HCT116 (cell line): Measurements from ENCODE around the gene MYLK2. TPM values are rescaled to one million over a fixed set of nuclear protein-coding genes. Genes with fewer than 3 reads are reported as not detected.

ENCODE experiments used
- ATAC-seq: fragments of 200-7000 bp; cut with Tn5 transposase; 2 replicates; pipeline ENCODE4 v1.9.1; 2020; ENCODE audit warnings: mild to moderate bottlenecking, moderate library complexity
- BruUV-seq: library from RNA; stranded (reverse); fragments of 400-500 nt; replicated peaks from 2 replicates; lab custom pipeline; 2021; lab: Mats Ljungman, UMichigan
- CTCF ChIA-PET: fragments of 300-600 bp; sonication (Branson Sonifier 250); formaldehyde crosslinking; loops from one replicate; lab custom pipeline; 2021; ENCODE audit warnings: antibody characterized with exemption; lab: Charles Lee
- POLR2A ChIA-PET: fragments of 300-600, 350-600 bp; sonication (Branson Sonifier 250); formaldehyde crosslinking; loops from one replicate; lab custom pipeline; 2021; ENCODE audit warnings: antibody characterized with exemption; lab: Charles Lee
- RAD21 ChIA-PET, 2 experiments: fragments of 300-600 bp; sonication (Branson Sonifier 250); formaldehyde crosslinking; loops; one replicate each; lab custom pipeline; 2023; ENCODE audit warnings: low total read pairs in 2 of 2; ENCODE audit not compliant: uncharacterized antibody in 2 of 2, unreplicated experiment in 2 of 2, low non-redundant PET in 1 of 2; lab: Charles Lee
- DNase-seq: peaks from one replicate; pipeline ENCODE4 v3.0.0-alpha.2; 2010; ENCODE audit warnings: low read depth, low spot score
- H2AFZ ChIP-seq: fragments of 200-600 bp; shearing (Covaris generic), sonication (generic); 2 replicates; pipeline ENCODE4 v1.6.1; 2017; ENCODE audit warnings: low read depth, mixed run types, mixed read lengths, antibody characterized with exemption, low read length; ENCODE audit not compliant: poor library complexity, severe bottlenecking
- H3K27ac ChIP-seq: 2 replicates; pipeline ENCODE4 v1.5.1; 2012; ENCODE audit warnings: low read depth, low read length
- H3K27me3 ChIP-seq: fragments of 200-600 bp; sonication (generic); 2 replicates; pipeline ENCODE4 v1.6.1; 2016; ENCODE audit warnings: mixed run types, low read length, mixed read lengths; ENCODE audit not compliant: insufficient read depth
- H3K36me3 ChIP-seq, 2 experiments: fragments of 200-500 bp in 1 of 2; fragments of 200-600 bp in 1 of 2; sonication (Bioruptor generic) in 1 of 2; sonication (generic) in 1 of 2; 2 replicates each; pipeline versions ENCODE4 v1.5.1 to v1.6.1; 2014 to 2016; ENCODE audit warnings: low read length in 2 of 2, inconsistent platforms in 1 of 2, mixed read lengths in 1 of 2, mixed run types in 1 of 2; ENCODE audit not compliant: insufficient read depth in 2 of 2, control insufficient read depth in 1 of 2
- H3K4me1 ChIP-seq, 2 experiments: fragments of 200-600 bp in 1 of 2; sonication (generic) in 1 of 2; 2 replicates each; pipeline versions ENCODE4 v1.5.1 to v1.6.1; 2012 to 2017; ENCODE audit warnings: low read length in 2 of 2, inconsistent platforms in 1 of 2, mild to moderate bottlenecking in 1 of 2, mixed read lengths in 1 of 2, mixed run types in 1 of 2, moderate library complexity in 1 of 2; ENCODE audit not compliant: insufficient read depth in 2 of 2, control insufficient read depth in 1 of 2
- H3K4me2 ChIP-seq: fragments of 200-600 bp; sonication (generic); 2 replicates; pipeline ENCODE4 v1.6.1; 2017; ENCODE audit warnings: mixed run types, low read length, mixed read lengths
- H3K4me3 ChIP-seq, 2 experiments: fragments of 200-600 bp in 1 of 2; sonication (generic) in 1 of 2; replicated peaks in 1 of 2; 2 replicates each; pipeline ENCODE4 v1.5.1; 2011 to 2016; ENCODE audit warnings: low read length in 2 of 2, control low read depth in 1 of 2, low read depth in 1 of 2, mild to moderate bottlenecking in 1 of 2, mixed read lengths in 1 of 2, mixed run types in 1 of 2
- H3K79me2 ChIP-seq: fragments of 200-600 bp; sonication (generic); 2 replicates; pipeline ENCODE4 v1.6.1; 2017; ENCODE audit warnings: mild to moderate bottlenecking, mixed run types, low read length, moderate library complexity, mixed read lengths; ENCODE audit not compliant: insufficient read depth
- H3K9ac ChIP-seq: fragments of 200-600 bp; sonication (generic); 2 replicates; pipeline ENCODE4 v1.6.1; 2016; ENCODE audit warnings: low read length, mixed read lengths
- H3K9me2 ChIP-seq: fragments of 200-600 bp; sonication (generic), shearing (Covaris generic); 2 replicates; pipeline ENCODE4 v1.6.1; 2017; ENCODE audit warnings: mixed run types, mild to moderate bottlenecking, moderate library complexity; ENCODE audit not compliant: insufficient read depth
- H3K9me3 ChIP-seq, 2 experiments: fragments of 200-500 bp in 1 of 2; fragments of 200-600 bp in 1 of 2; sonication (Bioruptor generic) in 1 of 2; sonication (generic) in 1 of 2; 2 replicates each; pipeline ENCODE4 v1.6.1; 2014 to 2017; ENCODE audit warnings: low read length in 2 of 2, mixed read lengths in 2 of 2, inconsistent platforms in 1 of 2, low read depth in 1 of 2, mild to moderate bottlenecking in 1 of 2, mixed run types in 1 of 2, moderate library complexity in 1 of 2; ENCODE audit not compliant: control insufficient read depth in 1 of 2, insufficient read depth in 1 of 2
- H4K20me1 ChIP-seq: fragments of 200-600 bp; sonication (generic), shearing (Covaris generic); 2 replicates; pipeline ENCODE4 v1.6.1; 2017; ENCODE audit warnings: mixed run types, mild to moderate bottlenecking, moderate library complexity; ENCODE audit not compliant: insufficient read depth
- ELF1 ChIP-seq: IDR thresholded peaks from 2 replicates; pipeline ENCODE4 v1.6.1; 2012; ENCODE audit warnings: low read depth, borderline replicate concordance
- JUND ChIP-seq: IDR thresholded peaks from 2 replicates; pipeline ENCODE4 v1.6.1; 2012
- RAD21 ChIP-seq: IDR thresholded peaks from 2 replicates; pipeline ENCODE4 v1.6.1; 2012; ENCODE audit warnings: low read depth, mild to moderate bottlenecking
- YY1 ChIP-seq: IDR thresholded peaks from 2 replicates; pipeline ENCODE4 v1.6.1; 2011; ENCODE audit warnings: low read length, low read depth, moderate library complexity, mild to moderate bottlenecking; ENCODE audit not compliant: insufficient replicate concordance; ENCODE audit errors: extremely low read depth
- intact Hi-C: fragments of 100-400 bp; cut with micrococcal nuclease; formaldehyde crosslinking; loops from 2 replicates; pipeline ENCODE4 v1.10.0; 2022
- total RNA-seq: library from RNA; stranded (reverse); gene quantifications from one replicate; pipeline ENCODE4 v1.2.1, GENCODE V29; 2021; ENCODE audit not compliant: unreplicated experiment
- TF ChIP-seq, protein P1 (sequence below): IDR thresholded peaks from 2 replicates; pipeline ENCODE4 v1.6.1; 2012
- TF ChIP-seq, protein P2 (sequence below), 3 experiments: fragments of 200-600 bp in 1 of 3; sonication (generic) in 1 of 3; IDR thresholded peaks in 2 of 3; conservative IDR thresholded peaks in 1 of 3; 2 replicates each; pipeline ENCODE4 v1.5.1; 2012 to 2017; ENCODE audit warnings: low read depth in 2 of 3, low read length in 2 of 3, antibody characterized with exemption in 1 of 3, borderline replicate concordance in 1 of 3, control low read depth in 1 of 3, mild to moderate bottlenecking in 1 of 3, mixed read lengths in 1 of 3, mixed run types in 1 of 3, moderate library complexity in 1 of 3; ENCODE audit not compliant: insufficient read depth in 1 of 3

Gene MYLK2
- total RNA-seq, 1 experiment from 2014 or later: 0.34 TPM

DNA sequence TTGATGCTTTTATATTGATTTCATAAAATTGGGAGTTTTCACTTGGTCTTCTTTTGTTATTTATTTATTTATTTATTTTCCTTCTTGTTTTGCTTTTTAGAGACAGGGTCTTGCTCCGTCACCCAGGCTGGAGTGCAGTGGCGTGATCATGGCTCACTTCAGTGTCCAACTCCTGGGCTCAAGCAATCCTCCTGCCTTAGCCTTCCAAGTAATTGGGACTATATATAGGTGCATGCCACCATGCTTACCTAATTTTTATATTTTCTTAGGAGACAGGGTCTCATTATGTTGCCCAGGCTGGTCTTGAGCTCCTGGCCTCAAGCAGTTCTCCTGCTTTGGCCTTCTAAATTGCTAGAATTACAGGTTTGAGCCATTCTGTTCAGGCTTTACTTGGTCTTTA, 38.3 kb upstream of the MYLK2 start:
- no peaks in the 10 kb centered on the region for H3K27me3 ChIP-seq
- no peak overlapping the region for H3K27ac ChIP-seq
- H3K4me3 ChIP-seq: no peak overlapping the region
- no peak overlapping the region for H3K9ac ChIP-seq
- H3K79me2 ChIP-seq: peaks cover 55% of the 10 kb centered on the region
- CTCF ChIA-PET: no interaction called here
- no peaks in the 10 kb centered on the region for H3K9me3 ChIP-seq
- no peaks in the 10 kb centered on the region for H3K4me1 ChIP-seq
- BruUV-seq: no TSS peak
- no peak for TF ChIP-seq ELF1
- POLR2A ChIA-PET: no interaction called here
- H3K36me3 ChIP-seq: peaks cover 61 to 85% of the 10 kb centered on the region in 2 experiments
- intact Hi-C loops: no loop called here
- H2AFZ ChIP-seq: no peak overlapping the region
- RAD21 ChIA-PET: no interaction called here
- H3K4me2 ChIP-seq: no peak overlapping the region
- no peaks in the 10 kb centered on the region for H4K20me1 ChIP-seq
- ATAC-seq (no peak), DNase-seq (no peak)
- no peaks in the 10 kb centered on the region for H3K9me2 ChIP-seq

DNA sequence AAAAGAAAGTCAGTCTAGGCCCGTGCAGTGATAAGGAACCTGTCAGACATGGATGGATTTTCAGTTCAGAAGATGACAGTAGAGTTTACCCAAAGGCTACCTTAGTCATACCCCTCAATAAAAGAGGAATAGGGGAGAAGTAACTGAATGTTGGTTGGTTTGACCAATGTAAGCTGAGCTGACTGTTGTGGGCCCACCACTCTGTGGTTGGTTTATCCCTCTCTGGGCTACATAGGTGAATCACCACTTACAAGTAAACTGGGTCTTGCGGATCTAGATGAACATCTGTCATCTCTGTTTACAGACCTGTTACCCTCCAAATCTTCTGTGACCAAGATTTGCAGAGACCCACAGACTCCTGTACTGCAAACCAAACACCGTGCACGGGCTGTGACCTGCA, 37.2 kb upstream of the MYLK2 start:
- BruUV-seq: no TSS peak
- RAD21 ChIA-PET: no interaction called here

More for the DNA sequence above, 37.2 kb upstream of the MYLK2 start:
- Histone ChIP-seq H2AFZ (no peak overlapping the region), H3K4me3 (no peak overlapping the region), H3K27ac (no peak overlapping the region), H3K79me2 (peaks cover 60% of the 10 kb centered on the region), H3K4me2 (no peak overlapping the region), H3K9me2 (no peaks in the 10 kb centered on the region), H3K36me3 (peaks cover 67 to 89% of the 10 kb centered on the region in 2 experiments), H3K27me3 (no peaks in the 10 kb centered on the region), H3K9me3 (no peaks in the 10 kb centered on the region), H3K9ac (no peak overlapping the region), H4K20me1 (no peaks in the 10 kb centered on the region), H3K4me1 (no peaks in the 10 kb centered on the region)
- DNase-seq: no peak
- CTCF ChIA-PET: interaction anchor here (0.5 kb wide), 1 partner anchor 224 kb away, joined by 3 read pairs; no protein-coding TSS in a partner anchor
- POLR2A ChIA-PET: no interaction called here
- ATAC-seq: no peak
- intact Hi-C loops: no loop called here
- no peak for TF ChIP-seq JUND
- TF ChIP-seq, protein P1, sequence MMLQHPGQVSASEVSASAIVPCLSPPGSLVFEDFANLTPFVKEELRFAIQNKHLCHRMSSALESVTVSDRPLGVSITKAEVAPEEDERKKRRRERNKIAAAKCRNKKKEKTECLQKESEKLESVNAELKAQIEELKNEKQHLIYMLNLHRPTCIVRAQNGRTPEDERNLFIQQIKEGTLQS: no peak
- TF ChIP-seq RAD21: no peak
- no peak for TF ChIP-seq YY1
- TF ChIP-seq, protein P2, sequence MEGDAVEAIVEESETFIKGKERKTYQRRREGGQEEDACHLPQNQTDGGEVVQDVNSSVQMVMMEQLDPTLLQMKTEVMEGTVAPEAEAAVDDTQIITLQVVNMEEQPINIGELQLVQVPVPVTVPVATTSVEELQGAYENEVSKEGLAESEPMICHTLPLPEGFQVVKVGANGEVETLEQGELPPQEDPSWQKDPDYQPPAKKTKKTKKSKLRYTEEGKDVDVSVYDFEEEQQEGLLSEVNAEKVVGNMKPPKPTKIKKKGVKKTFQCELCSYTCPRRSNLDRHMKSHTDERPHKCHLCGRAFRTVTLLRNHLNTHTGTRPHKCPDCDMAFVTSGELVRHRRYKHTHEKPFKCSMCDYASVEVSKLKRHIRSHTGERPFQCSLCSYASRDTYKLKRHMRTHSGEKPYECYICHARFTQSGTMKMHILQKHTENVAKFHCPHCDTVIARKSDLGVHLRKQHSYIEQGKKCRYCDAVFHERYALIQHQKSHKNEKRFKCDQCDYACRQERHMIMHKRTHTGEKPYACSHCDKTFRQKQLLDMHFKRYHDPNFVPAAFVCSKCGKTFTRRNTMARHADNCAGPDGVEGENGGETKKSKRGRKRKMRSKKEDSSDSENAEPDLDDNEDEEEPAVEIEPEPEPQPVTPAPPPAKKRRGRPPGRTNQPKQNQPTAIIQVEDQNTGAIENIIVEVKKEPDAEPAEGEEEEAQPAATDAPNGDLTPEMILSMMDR (IDR thresholded peaks at IDR 0.05 in 2 of 3, conservative IDR thresholded peaks at IDR 0.05 in 1 of 3; ENCODE audit: borderline replicate concordance in 1 of 3, insufficient read depth in 1 of 3, low read depth in 2 of 3, low read length in 2 of 3): no peak
